Fibroblast of peridontal ligament (primary cell): ENCODE data around the gene ITK.

Source experiments
- DNase-seq: peaks from one replicate; pipeline ENCODE4 v3.0.0-alpha.2; 2010; ENCODE audit errors: extremely low read depth

Gene ITK

GRCh38 chr5:157279605-157280239, 99.1 kb downstream of the ITK start:
- DNase-seq = peak; percentile 9

- DNase-seq = peak; percentile 88
Observed at GRCh38 chr5:157280927-157281326, 100.3 kb downstream of the ITK start.

- DNase-seq = no peak
Observed at GRCh38 chr5:157282150-157282549, 101.5 kb downstream of the ITK start.

- DNase-seq = no peak
Observed at GRCh38 chr5:157283434-157283833, 102.8 kb downstream of the ITK start.

- no peak for DNase-seq
Observed at GRCh38 chr5:157284458-157285212, 104.0 kb downstream of the ITK start.

- no peak for DNase-seq
Observed at GRCh38 chr5:157285310-157286035, 104.8 kb downstream of the ITK start.

- no peak for DNase-seq
Observed at GRCh38 chr5:157286761-157287211, 106.1 kb downstream of the ITK start.

GRCh38 chr5:157288405-157289163, 107.9 kb downstream of the ITK start:
- DNase-seq = no peak

GRCh38 chr5:157289164-157289819, 108.7 kb downstream of the ITK start:
- no peak for DNase-seq

GRCh38 chr5:157290156-157290980, 109.7 kb downstream of the ITK start:
- peak; percentile 47 for DNase-seq

- DNase-seq = no peak
Observed at GRCh38 chr5:157290981-157291711, 110.5 kb downstream of the ITK start.

GRCh38 chr5:157292599-157292998, 112.0 kb downstream of the ITK start:
- peak; percentile 59 for DNase-seq

- no peak for DNase-seq
Observed at GRCh38 chr5:157294407-157295091, 113.9 kb downstream of the ITK start.

- DNase-seq = no peak
Observed at GRCh38 chr5:157295247-157295646, 114.6 kb downstream of the ITK start.

- DNase-seq = no peak
Observed at GRCh38 chr5:157300564-157300963, 119.9 kb downstream of the ITK start.

- DNase-seq = no peak
Observed at GRCh38 chr5:157301066-157301465, 120.4 kb downstream of the ITK start.

- DNase-seq = no peak
Observed at GRCh38 chr5:157303023-157303422, 122.4 kb downstream of the ITK start.

GRCh38 chr5:157303667-157304327, 123.2 kb downstream of the ITK start:
- no peak for DNase-seq
